GM18951 (cell line): ENCODE results near the gene MBOAT1.

ENCODE experiments used
- POLR2A ChIP-seq: IDR thresholded peaks from 4 replicates; pipeline ENCODE4 v1.6.1; 2011; ENCODE audit warnings: mild to moderate bottlenecking; ENCODE audit not compliant: insufficient read length, insufficient read depth; ENCODE audit errors: extremely low read depth
- in situ Hi-C: fragments of 300-500 bp; cut with MboI; formaldehyde crosslinking; loops from one replicate; pipeline ENCODE4 v1.12.0; 2022; ENCODE audit warnings: low sequenced_read_pairs, mixed read lengths, inconsistent platforms; ENCODE audit not compliant: unreplicated experiment

The MBOAT1 gene

DNA sequence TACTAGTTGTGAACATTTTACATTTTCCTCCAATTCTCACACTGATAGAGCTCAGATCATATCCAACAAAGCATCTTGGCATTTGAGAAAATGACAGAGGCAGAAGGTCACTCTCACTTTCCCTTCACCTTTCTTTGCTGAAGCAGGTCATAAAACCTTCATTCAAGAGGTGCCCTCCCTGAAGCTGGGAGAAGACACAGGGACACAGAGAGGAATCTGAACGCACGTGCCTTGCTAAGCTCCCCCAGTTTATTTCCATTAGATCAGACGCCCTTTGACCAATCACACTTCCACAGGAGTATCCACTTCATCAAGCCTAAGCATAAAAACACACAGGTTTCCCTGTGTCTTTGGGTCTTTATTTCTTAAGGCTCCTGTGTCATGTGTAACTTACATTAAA is 9.2 kb upstream of the MBOAT1 start:
- no peak for TF ChIP-seq POLR2A
- in situ Hi-C loops = no loop called here

DNA sequence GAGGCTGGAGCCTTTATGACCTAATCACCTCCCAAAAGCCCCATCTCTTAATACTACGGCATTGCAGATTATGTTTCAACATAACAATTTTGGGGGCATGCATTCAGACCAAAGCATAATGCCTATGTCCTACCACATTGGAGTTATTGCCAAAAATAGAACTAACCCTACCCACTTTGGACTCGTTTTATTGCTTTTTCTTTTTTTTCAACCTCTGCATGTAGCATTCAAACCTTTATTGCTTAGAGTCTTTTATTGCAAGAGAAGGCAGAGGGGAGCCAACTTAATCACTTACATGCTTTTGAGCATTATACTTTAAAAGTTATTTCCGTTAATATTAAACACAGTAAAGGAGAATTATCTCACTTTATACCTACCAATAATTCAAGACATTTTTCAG is 8.1 kb upstream of the MBOAT1 start:
- no peak for TF ChIP-seq POLR2A
- in situ Hi-C loops = no loop called here

DNA sequence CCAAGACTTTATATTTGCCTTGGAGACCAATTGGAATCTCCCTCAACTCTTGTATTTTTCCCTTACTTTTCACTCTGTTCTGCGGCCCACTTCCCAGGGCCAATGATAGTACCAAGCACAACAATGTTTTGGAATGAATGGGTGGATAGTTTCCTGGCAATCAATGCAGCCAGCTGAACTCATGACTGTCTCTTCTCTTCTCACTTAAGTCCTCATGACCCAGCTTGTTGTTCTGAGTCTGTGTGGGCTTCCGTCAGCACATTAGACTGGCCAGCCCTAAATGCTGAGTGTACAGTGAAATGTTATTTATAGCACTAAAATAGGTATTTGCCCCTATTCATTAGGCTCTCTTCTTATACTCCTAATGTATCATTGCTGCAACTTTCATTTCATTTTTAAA is 5.6 kb upstream of the MBOAT1 start:
- no peak for TF ChIP-seq POLR2A
- in situ Hi-C loops = no loop called here

DNA sequence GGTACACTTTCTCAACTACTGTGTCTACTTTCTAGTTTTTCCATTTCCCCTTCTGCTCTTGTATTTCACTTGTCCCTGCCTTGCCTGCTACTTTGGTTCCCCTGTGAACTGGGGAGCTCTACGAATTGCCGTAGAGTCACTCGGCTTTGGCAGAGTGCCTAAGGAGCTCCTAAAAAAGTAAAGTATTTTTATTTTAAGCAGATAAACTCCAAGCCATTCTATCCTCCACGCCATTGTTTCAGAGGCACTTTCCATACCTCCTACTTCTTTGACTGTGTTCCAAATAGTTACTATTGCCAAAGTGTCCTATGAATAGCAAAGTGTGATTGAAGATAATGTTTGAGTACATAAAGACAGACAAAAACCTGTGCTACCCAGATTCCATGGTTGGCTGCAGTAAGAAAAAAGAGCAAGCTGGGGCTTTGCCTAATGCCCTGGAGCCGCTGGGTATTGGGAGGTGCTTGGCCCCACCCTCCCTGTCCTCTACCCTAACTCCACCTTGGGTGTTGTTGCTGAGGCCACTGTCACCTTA is 5.1 kb upstream of the MBOAT1 start:
- TF ChIP-seq POLR2A = no peak

DNA sequence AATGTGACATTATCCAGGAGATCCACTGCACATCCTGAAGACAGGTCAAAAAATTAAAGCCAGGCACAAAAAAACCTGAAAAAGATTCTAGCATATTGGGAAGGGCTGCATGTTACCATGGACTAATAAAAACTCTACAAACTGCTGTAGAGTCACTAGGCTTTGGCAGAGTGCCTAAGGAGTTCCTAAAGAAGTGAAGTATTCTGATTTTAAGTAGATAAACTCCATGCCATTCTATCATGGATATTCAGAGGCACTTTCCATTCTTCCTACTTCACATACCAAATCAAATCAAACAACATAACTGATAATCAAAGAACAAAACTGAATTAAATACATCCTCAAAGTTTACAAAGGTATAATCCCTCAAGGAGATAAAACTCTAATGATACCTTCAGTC is 3.0 kb upstream of the MBOAT1 start:
- in situ Hi-C loops = no loop called here
- TF ChIP-seq POLR2A = no peak

More for the DNA sequence above, 5.1 kb upstream of the MBOAT1 start:
- in situ Hi-C loops = no loop called here

DNA sequence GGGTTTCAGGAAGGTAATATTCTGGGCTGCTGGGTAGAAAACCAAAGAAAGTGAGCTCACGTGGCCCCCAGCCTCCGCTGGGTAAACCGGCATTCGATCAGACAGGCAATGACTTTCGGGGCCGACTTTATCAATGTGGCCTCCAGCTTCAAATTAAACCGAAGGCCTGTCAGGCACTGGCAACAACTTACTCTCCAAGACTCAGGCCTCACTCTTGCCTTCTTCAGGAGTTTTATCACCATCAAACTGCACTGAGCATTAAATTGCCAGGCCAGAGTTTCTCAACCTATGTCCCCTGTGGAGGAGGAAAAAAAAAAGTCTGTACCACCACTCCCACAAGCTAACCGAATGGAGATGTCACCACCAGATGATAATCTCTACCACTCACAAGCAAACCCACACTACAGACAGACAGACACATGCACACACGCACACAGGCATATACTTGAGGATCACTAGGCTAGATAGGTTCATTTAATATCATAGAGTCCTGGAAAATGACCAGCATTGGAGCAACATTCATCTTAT is 1.1 kb upstream of the MBOAT1 start:
- TF ChIP-seq POLR2A = no peak
- in situ Hi-C loops = no loop called here

DNA sequence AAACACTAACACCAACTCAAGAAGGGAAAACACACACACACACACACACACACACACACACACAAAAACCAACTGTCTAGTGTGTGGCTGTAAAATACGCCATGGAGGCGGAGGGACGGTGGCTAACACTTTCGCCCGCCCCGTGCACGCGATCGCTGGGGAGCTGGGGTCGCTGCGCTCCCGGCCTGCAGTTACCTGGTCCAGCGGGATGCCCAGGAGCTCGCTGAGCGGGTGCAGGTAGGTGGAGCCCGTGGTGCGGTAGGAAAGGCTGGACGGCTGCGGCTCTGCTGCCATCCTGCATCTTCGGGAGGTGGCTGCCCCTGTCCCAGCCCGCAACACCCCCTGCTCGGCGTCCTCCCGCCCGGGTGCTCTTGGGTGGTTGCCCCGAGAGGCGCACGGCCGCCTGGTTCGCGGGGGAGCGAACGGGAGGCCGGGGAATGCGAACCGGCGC is 303 bp downstream of the MBOAT1 start:
- in situ Hi-C loops = no loop called here
- no peak for TF ChIP-seq POLR2A

DNA sequence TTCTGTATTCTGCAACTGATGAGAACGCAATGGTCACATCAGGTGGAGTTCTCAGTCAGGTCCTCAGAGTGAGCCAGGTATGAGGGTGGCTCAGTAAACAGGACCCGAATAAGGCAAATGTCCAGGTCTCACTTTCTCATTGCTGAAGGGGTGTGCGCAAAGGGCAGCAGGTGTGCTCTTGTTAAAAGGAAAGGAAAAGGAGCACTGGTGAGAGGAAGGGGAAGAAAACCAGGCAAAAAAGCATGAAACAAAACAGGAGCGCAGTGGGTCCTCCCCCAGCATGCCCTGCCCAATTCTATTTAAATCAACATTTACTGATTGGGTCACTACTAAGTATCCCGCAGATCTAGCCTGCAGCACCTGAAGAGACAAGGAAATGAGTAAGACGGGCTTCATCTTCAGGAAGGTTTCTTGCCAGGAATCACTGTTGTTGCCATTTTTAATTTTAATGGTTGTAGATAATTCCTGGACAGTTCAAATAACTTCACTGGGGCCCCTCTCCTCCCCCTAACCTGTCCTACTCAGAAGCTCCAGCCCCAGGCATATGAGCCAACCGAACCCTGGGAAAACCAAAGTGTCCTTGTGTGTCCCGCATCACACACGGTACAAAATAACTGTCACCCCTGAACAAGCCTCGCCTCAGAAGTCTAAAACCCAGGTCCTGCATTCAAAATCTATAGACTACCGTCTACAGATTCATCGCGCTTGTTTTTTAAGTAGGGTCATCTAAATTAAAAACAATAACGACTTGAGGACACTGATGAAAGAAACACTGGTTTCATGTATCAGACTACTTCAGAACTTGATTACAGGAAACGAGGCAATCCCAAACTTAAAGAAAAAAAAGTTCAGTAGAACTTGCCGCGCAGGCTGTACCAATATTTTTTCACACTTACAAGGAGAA is 980 bp downstream of the MBOAT1 start:
- in situ Hi-C loops = no loop called here

DNA sequence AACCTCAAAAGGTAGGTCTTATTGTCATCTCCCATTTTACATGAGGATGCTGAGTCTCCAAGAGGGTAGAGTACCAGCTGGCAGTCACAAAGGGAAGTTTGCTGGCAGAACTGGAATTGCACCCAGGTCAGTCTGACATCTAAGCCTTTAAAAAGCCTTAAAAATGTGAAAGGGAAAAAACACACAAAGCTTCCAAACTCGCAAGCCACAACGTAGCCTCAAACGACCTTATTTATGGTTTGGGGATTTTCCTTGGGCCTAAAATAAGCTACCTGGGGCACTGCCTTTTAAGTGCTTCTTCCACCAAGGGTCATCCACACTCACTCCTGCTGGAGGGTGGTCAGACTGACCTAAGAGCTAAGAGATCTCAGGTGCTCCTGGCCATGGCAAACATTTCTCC is 2.1 kb downstream of the MBOAT1 start:
- no peak for TF ChIP-seq POLR2A
- in situ Hi-C loops = no loop called here

More for the DNA sequence above, 980 bp downstream of the MBOAT1 start:
- TF ChIP-seq POLR2A = peak; percentile 39

DNA sequence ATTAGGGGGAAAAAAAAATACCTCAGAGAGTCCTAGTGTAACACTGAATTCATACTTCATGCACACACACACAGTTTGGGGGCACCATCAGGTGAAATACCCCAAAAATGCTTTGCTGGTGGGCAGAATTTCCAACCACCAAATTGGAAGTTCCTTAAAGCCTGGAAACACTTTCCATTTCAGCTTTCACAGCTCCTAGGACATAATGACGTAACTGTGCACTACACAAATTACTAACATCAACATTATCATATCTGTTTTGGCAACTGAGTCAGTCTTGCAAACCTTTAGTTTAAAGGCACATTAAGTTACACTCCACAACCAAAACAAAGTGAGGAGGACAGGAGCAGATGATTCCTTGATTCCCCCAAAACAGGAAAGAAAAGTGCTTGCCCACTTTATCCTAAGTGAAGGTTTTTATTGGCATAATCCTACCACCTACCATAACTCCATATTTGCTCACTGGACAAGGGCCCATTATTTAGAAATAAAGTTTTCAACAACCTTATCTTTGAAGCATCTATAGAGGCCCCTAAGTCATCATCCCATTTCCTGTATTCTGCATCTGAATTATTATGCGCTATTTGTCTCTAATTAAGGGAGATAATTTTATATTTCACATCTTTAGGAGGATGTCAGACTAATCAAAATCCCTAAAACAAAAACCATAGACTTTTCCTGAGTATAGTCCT is 3.4 kb downstream of the MBOAT1 start:
- in situ Hi-C loops = no loop called here
- no peak for TF ChIP-seq POLR2A

DNA sequence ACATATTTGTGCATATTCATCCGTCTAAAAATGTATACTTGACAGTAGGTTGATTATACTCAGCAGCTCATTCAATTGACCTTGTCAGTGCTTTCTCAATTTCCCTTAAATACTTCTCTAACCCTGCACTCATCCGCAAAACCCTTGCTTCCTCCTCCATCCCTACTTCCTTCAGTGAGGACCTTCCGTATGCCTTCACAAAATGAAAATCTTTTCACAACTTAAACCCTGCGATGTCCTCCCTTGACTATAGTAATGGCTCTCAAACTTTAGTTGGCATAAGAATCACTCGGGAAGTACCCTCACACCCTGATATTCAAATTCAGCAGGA is 5.2 kb downstream of the MBOAT1 start:
- in situ Hi-C loops = no loop called here
- TF ChIP-seq POLR2A = no peak

DNA sequence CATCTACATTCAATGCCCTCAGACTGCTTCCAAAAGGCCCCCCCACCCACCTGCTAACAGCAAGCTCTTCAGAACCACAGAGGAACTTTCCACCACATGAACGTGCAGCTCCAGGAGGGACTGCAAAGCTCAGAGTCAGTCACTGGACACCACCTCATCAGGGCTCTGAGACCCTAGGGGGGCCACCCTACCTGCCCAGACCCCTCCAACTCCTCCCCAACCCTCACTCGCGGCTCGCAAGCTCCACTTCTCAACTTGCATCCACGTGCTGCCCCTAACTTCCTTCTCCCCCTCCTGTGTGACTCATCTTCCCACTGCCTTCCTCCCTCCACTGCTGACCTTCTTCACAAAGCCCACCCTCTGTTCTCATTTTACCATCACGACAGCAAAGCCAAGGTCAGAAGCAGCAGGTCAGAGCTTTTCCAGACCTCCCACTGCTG is 6.5 kb downstream of the MBOAT1 start:
- in situ Hi-C loops = no loop called here

DNA sequence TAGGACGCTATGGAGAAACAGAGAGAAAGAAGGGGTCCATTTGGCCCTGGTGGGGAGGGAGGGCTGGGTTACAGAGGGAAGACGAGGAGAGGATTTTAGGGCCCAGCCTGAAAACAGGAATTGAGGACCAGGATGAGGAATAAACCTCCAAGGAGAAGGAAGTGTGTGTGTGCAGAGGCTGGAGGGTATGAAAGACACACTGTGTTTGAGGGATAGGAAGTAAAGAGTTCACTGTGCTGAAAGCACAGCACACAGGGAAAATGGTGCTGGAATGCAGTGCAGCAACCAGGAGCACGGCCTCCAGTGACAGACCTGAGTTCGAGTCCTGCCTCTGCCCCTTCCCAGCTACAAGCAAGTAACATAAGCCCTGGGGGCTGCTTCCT is 7.8 kb downstream of the MBOAT1 start:
- in situ Hi-C loops = no loop called here
- no peak for TF ChIP-seq POLR2A

More for the DNA sequence above, 6.5 kb downstream of the MBOAT1 start:
- no peak for TF ChIP-seq POLR2A

DNA sequence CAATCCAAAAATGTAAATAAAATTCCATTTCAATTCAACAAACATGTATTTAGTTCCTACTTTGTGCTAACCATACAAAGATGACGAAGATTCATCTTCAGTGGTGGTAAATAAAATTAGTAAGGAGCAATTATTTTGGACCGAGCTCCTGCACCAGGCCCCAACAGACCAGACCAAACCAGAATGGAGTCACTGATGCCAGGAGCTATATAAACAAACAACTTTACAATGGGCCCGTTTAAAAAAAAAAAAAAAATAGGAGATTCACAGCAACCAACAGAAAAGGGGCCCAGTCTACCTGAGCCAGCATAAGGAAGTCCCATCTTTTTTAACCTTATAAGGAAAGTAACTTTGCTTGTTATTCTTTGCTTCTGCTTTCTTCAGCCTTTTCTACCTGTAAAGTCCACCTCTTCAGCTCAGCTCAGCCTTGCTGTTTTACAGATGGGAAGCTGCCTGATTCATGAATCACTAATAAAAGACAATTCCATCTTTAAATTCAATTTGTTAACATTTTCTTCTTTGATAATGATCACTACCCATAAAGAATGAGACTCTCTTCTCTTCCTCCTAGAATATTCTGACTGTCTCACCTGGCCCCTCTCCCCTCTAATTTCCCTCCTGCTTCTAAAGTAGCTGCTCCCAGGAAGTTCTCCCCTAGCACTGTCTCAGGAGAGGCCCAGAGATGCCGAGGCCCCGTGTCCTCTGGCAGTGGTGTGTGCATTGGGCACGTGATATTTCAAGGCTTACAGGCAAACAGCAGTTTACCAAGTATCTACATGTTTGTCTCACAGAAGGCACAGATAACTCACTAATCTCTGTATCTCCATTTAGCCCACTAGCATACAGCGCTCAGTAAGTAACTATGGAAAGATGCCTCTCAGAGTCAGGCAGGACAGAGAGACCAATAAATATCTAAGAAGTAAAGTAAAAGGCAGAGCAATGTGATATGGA is 8.4 kb downstream of the MBOAT1 start:
- in situ Hi-C loops = no loop called here
- TF ChIP-seq POLR2A = no peak
